Mucosa of descending colon (tissue), 3 donors: ENCODE data around the gene FBXO34. TPM values are rescaled to one million over a fixed set of nuclear protein-coding genes. Genes with fewer than 3 reads are reported as not detected.
"Not testable (repeated sequence)": the region's sequence is repeated elsewhere in the genome, so short reads cannot be mapped to it uniquely, and the experiment has no call there.

ENCODE experiments used
- ATAC-seq: fragments of 200-7000 bp; cut with Tn5 transposase; one replicate; pipeline ENCODE4 v1.9.1; 2020; ENCODE audit warnings: mild to moderate bottlenecking, moderate library complexity
- DNase-seq, 3 donors: peaks; one replicate each; pipeline ENCODE4 v3.0.0-alpha.2; 2020
- H3K36me3 ChIP-seq: fragments of 200-600 bp; one replicate; pipeline ENCODE4 v1.8.0; 2021; ENCODE audit warnings: low read depth, mild to moderate bottlenecking
- H3K4me1 ChIP-seq: fragments of 200-600 bp; one replicate; pipeline ENCODE4 v1.8.0; 2021; ENCODE audit warnings: low read depth, mild to moderate bottlenecking
- H3K4me3 ChIP-seq: fragments of 200-600 bp; one replicate; pipeline ENCODE4 v1.8.0; 2021; ENCODE audit warnings: mild to moderate bottlenecking
- H3K9me3 ChIP-seq: fragments of 200-600 bp; one replicate; pipeline ENCODE4 v1.8.0; 2021; ENCODE audit warnings: mild to moderate bottlenecking
- intact Hi-C, 2 donors: fragments of 100-400 bp; cut with DNase I in 1 of 2; cut with micrococcal nuclease in 1 of 2; formaldehyde crosslinking; loops; one replicate each; pipeline versions ENCODE4 v1.11.0 to v1.11.1; 2022; cut with DNase I, micrococcal nuclease
- total RNA-seq, 3 donors: library from RNA; stranded (reverse); fragmentation: NEBNext Ultra II Directional in 2 of 3; extraction: Animal tissue kit (Norgen Biotek cat#: 25700) in 2 of 3; gene quantifications; one replicate each; pipeline versions ENCODE4 v1.2.1 to v1.2.4, GENCODE V29; 2021 to 2023
- TF ChIP-seq, protein P1 (sequence below): fragments of 200-600 bp; IDR thresholded peaks from one replicate; pipeline ENCODE4 v1.8.0; 2022; ENCODE audit warnings: antibody characterized with exemption, mild to moderate bottlenecking
- donor health status: DM: no; HTN: no; CAD: no; lungs with moderate emphysema.
- donor health status: DM: no; HTN: no; CAD: no.
- donor health status: DM: no; HTN: yes; CAD: no.

The FBXO34 gene
- total RNA-seq, 3 donors from 2014 or later, result 42.2 to 76.9 (median 59.1) TPM

DNA sequence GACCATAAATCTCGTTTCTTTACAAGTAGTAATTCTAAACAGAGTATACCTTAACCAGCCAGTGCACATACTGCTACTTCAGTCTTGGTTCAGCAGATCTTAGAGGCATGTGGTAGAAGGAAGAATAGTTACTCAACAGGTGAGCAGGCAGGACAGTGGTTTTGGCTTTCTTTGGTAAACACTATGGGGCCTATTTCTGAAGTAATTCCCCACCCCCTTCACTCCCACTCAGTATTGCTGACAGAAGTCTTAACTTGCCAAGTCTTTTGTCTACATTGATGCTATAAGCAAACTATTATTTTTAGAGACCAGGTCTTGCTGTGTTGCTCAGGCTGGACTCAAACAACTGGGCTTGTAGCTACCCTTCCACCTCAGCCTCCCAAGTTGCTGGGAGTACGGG lies 68.5 kb downstream of the FBXO34 start:
- no peaks in the 10 kb centered on the region for H3K9me3 ChIP-seq
- H3K4me3 ChIP-seq, result no peak overlapping the region
- ATAC-seq (peak; percentile 14), DNase-seq (no peak)
- TF ChIP-seq, protein P1, sequence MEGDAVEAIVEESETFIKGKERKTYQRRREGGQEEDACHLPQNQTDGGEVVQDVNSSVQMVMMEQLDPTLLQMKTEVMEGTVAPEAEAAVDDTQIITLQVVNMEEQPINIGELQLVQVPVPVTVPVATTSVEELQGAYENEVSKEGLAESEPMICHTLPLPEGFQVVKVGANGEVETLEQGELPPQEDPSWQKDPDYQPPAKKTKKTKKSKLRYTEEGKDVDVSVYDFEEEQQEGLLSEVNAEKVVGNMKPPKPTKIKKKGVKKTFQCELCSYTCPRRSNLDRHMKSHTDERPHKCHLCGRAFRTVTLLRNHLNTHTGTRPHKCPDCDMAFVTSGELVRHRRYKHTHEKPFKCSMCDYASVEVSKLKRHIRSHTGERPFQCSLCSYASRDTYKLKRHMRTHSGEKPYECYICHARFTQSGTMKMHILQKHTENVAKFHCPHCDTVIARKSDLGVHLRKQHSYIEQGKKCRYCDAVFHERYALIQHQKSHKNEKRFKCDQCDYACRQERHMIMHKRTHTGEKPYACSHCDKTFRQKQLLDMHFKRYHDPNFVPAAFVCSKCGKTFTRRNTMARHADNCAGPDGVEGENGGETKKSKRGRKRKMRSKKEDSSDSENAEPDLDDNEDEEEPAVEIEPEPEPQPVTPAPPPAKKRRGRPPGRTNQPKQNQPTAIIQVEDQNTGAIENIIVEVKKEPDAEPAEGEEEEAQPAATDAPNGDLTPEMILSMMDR, result no peak
- H3K4me1 ChIP-seq, result peaks cover 52% of the 10 kb centered on the region
- no peaks in the 10 kb centered on the region for H3K36me3 ChIP-seq
- intact Hi-C loops, result no loop called here

DNA sequence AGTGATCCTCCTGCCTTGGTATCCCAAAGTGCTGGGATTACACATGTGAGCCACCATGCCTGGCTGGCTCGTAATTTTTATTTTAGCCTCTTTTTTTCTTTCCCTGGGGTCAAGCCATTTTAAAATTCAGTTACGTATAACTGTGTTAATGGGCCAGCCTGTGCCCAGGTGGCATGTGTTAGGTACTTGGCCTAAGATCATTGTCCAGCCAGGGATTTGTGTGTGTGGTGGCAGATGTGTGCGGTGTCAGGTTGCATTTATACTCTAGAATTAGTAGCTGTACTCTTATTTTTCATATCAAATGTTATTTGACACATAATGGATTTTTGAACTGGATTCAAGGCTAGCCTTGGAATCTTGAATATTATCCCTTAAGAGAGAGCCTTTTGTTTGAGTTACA lies 69.3 kb downstream of the FBXO34 start:
- H3K36me3 ChIP-seq, result no peaks in the 10 kb centered on the region
- intact Hi-C loops, result no loop called here
- DNase-seq (no peak), ATAC-seq (no peak)
- H3K9me3 ChIP-seq, result no peaks in the 10 kb centered on the region
- no peak overlapping the region for H3K4me3 ChIP-seq
- TF ChIP-seq, protein P1, result no peak
- H3K4me1 ChIP-seq, result peaks cover 52% of the 10 kb centered on the region

DNA sequence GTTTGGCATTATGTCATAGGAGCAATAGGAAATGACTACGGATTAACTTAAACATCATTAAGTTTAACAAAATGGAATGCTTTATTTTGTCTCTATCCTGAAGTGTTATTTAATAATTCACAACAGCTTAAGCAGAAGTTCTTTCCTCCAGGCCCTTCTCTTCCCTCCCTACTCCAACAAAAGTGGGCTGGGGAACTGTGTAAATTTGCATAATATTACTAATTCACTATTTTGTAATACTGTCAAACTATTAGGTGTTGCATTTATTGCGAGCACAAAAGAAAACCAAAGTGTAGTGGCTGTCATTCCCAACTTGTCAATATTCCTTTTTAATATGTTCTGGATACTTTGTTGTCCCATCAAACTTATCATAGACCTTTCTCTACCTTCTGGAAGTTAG lies 70.6 kb downstream of the FBXO34 start:
- no peak overlapping the region for H3K4me3 ChIP-seq
- no peaks in the 10 kb centered on the region for H3K9me3 ChIP-seq
- DNase-seq (no peak), ATAC-seq (no peak)
- TF ChIP-seq, protein P1, result no peak
- H3K4me1 ChIP-seq, result peaks cover 52% of the 10 kb centered on the region
- no peaks in the 10 kb centered on the region for H3K36me3 ChIP-seq
- intact Hi-C loops, result no loop called here

DNA sequence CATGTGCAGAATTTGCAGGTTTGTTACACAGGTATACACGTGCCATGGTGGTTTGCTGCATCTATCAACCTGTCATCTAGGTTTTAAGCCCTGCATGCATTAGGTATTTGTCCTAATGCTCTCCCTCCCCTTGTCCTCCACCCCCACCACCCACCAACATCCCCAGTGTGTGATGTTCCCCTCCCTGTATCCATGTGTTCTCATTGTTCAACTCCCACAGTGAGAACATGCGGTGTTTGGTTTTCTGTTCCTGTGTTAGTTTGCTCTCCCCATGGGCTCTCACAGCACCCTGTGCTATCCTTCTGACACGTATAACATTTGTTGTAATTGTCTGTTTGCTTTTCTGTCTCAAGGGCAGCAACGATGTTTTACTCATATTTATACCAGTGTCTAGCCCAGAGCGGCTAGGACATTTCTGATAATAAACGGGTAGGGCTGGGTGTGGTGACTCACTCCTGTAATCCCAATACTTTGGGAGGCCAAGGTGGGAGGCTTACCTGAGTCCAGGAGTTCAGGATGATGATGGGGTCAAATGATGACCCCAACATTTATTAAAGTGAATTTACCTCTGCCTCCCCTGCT lies 73.5 kb downstream of the FBXO34 start:
- peak; percentile 77 for ATAC-seq
- DNase-seq, result peak in 1 of 3 donors; percentile 60
- H3K4me3 ChIP-seq, intact Hi-C loops, H3K36me3 ChIP-seq, H3K9me3 ChIP-seq: not testable (repeated sequence)
- H3K4me1 ChIP-seq, result peaks cover 69% of the 10 kb centered on the region

DNA sequence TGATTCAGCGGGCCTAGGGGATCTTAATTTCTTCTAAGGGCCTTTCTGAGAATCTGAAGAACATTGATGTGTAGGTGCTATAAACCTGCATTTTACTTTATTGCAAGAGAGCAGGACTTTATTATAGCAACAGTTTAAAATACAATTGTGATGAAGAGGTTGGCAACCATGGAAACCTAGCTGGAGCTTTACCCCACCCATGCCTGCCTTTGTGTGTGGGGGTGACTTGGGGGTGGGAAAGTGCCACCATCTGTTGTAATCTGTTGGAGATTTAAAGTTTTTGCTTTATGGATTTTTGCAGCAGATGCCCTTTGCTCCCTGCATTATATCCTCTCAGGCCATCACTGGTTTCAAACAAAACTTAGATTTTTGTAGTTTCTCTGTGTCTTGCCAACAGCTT lies 75.8 kb downstream of the FBXO34 start:
- intact Hi-C loops, result no loop called here
- Histone ChIP-seq H3K9me3 (no peaks in the 10 kb centered on the region), H3K36me3 (no peaks in the 10 kb centered on the region), H3K4me3 (no peak overlapping the region), H3K4me1 (peaks cover 57% of the 10 kb centered on the region)
- DNase-seq (no peak), ATAC-seq (peak; percentile 51)
- TF ChIP-seq, protein P1, result no peak

DNA sequence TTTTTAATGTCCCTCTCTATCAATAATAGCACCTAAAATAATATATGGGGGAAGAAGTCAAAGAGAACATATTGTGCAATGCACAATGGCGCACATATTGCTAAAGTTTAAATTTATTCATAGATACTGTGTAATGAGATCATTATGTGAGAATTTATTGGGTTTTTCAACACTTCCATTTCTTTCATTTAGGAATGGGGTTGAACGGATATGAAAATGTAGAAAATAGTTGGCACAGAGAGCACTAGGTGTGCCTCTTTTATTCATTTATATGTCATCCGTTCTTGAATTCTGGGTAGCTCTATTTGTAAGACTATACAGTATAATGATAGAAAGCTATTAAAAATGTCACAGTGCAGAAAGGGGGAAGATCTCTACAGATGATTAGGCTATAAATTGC lies 76.5 kb downstream of the FBXO34 start:
- no peaks in the 10 kb centered on the region for H3K9me3 ChIP-seq
- H3K4me3 ChIP-seq, result no peak overlapping the region
- ATAC-seq (no peak), DNase-seq (no peak)
- H3K4me1 ChIP-seq, result peaks cover 57% of the 10 kb centered on the region
- no peaks in the 10 kb centered on the region for H3K36me3 ChIP-seq
- intact Hi-C loops, result no loop called here
- TF ChIP-seq, protein P1, result no peak
